ENCODE results near the gene APLP2.

DNA sequence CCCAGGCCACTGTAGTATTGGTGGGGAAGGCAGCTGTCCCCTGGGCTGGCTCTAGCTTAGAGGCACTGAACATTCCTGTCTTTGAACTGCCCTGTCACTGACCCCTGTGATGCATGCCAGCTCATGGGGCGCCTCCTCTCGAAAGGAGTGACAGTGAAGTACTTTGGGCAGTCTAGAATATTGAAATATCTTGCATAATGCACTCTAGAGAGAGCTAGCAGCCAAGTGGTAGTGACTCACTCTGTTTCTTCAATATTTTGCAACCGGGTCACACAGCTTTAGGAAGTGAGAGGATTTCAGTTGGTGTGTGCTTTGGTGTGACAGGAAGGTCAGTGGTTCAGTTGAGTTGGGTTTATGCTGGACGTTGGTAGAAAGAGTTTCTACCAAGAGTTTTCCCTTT lies 54.4 kb downstream of the APLP2 start:
- TF ChIP-seq, protein P1, sequence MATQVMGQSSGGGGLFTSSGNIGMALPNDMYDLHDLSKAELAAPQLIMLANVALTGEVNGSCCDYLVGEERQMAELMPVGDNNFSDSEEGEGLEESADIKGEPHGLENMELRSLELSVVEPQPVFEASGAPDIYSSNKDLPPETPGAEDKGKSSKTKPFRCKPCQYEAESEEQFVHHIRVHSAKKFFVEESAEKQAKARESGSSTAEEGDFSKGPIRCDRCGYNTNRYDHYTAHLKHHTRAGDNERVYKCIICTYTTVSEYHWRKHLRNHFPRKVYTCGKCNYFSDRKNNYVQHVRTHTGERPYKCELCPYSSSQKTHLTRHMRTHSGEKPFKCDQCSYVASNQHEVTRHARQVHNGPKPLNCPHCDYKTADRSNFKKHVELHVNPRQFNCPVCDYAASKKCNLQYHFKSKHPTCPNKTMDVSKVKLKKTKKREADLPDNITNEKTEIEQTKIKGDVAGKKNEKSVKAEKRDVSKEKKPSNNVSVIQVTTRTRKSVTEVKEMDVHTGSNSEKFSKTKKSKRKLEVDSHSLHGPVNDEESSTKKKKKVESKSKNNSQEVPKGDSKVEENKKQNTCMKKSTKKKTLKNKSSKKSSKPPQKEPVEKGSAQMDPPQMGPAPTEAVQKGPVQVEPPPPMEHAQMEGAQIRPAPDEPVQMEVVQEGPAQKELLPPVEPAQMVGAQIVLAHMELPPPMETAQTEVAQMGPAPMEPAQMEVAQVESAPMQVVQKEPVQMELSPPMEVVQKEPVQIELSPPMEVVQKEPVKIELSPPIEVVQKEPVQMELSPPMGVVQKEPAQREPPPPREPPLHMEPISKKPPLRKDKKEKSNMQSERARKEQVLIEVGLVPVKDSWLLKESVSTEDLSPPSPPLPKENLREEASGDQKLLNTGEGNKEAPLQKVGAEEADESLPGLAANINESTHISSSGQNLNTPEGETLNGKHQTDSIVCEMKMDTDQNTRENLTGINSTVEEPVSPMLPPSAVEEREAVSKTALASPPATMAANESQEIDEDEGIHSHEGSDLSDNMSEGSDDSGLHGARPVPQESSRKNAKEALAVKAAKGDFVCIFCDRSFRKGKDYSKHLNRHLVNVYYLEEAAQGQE (IDR thresholded peaks at IDR 0.05; ENCODE audit: low read depth), result no peak
- no peak for TF ChIP-seq RAD21 (IDR thresholded peaks at IDR 0.05; ENCODE audit: low read depth)
- TF ChIP-seq EP300 (IDR thresholded peaks at IDR 0.05; ENCODE audit: borderline replicate concordance), result no peak
- TF ChIP-seq ZBTB7A (IDR thresholded peaks at IDR 0.05; ENCODE audit: low read depth), result no peak
- TF ChIP-seq TEAD4 (IDR thresholded peaks at IDR 0.05), result no peak
- TF ChIP-seq YY1 (IDR thresholded peaks at IDR 0.05; ENCODE audit: low read depth), result no peak
- no peak for TF ChIP-seq NFIC (IDR thresholded peaks at IDR 0.05)

Data from Ishikawa (cell line).